CMK (cell line): Measurements from ENCODE around the gene PTOV1.

Source experiments
- DNase-seq: peaks from one replicate; pipeline ENCODE4 v3.0.0-alpha.2; 2010; ENCODE audit warnings: low read depth

Gene PTOV1

GRCh38 chr19:49850487-49851342 lies at the start of gene PTOV1:
PTOV1 (plus strand) TSS chr19:49851159.
- DNase-seq, result peak; percentile 87

GRCh38 chr19:49801401-49801888 lies 49.5 kb upstream of the PTOV1 start:
- no peak for DNase-seq

- DNase-seq, result no peak
Measured at GRCh38 chr19:49801966-49802661, 48.8 kb upstream of the PTOV1 start.

DNA sequence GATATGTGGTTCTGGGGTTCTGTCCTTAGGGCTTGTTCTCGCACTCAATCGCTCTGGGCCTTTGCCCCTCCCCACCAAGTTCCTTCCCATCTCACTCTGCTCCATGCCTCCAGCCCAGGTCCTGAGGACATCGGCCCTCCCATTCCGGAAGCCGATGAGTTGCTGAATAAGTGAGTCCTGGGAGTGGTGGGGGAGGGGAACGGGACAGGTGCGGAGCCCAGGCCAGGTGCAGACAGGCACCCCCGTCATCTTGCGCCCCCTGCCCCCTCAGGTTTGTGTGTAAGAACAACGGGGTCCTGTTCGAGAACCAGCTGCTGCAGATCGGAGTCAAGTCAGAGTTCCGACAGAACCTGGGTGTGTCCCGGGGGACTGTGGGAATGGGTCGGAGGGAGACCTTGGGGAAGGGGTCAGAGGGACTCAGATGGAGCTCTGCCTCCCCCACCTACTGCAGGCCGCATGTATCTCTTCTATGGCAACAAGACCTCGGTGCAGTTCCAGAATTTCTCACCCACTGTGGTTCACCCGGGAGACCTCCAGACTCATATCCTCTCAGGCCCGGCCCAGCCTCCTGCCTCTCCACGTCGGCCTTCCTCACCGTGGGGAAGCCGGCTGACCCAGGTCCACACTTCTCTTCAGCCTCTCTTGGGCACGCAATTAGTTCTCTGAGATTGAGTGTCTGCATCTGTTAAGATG lies 48.0 kb upstream of the PTOV1 start:
- DNase-seq, result no peak

- DNase-seq, result no peak
Measured at GRCh38 chr19:49803529-49803856, 47.5 kb upstream of the PTOV1 start.

GRCh38 chr19:49805822-49806619 lies 44.9 kb upstream of the PTOV1 start:
- no peak for DNase-seq

GRCh38 chr19:49806620-49806959 lies 44.4 kb upstream of the PTOV1 start:
- no peak for DNase-seq

DNA sequence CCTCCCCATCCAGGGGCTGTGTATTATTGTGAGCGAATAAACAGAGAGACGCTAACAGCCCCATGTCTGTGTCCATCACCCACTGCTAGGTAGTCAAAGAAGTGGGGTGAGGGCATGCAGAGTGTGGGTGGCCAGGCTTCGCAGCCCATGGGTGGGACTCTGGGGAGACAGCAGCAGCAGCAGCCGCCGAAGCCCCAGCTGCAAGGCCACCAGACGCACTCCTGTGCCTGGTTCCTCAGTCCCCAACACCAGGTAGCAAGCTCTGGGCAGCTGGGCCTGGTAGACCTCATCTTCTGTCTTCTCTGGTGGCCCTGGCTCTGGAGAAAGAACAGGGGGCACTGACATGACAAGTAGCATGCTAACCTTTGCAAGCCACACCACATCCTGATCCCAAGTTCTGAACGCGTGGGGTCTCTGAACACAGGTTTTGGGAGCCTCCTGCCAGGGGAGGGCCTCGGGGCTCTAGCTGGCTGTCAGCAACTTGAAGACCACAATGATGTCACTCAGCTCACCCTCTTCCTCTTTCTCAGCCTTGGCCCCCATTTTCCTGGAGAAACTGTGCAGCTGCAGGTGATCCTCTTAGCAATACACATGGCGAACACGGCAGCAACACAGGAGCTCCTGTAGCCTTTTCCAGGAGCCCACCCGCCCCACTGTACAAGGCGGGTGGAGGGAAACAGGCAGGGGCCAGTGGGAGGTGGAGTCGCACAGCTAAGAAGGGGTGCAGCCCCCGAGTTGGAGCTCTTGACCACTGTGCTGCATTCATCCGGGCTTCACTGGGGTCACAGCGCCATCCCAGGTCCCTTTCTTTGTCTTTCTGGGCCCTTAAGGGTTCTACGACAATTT lies 43.7 kb upstream of the PTOV1 start:
- peak; percentile 43 for DNase-seq

GRCh38 chr19:49807904-49808675 lies 42.9 kb upstream of the PTOV1 start:
- DNase-seq, result no peak

DNA sequence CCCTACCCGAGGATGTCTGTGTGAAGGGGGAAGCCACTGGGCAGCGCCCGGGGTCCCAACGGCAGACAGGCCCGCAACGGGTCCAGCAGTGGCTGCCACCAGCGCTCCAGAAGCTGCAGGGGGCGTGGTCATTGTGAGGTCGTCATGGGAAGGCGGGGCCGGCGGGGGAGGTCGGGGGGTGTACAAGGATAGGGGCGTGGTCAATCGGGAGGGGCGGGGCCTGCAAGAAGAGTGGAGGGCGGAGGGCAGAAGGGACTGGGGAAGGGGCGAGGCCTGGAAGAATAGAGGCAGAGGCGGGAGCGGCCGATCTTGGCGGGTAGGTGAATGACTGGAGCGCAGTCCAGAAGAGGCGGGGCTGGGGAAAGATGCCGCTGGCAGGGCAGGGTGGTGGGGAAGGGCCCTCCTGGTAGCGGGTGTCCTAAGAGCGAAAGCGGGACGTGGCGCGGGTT lies 42.2 kb upstream of the PTOV1 start:
- no peak for DNase-seq

DNA sequence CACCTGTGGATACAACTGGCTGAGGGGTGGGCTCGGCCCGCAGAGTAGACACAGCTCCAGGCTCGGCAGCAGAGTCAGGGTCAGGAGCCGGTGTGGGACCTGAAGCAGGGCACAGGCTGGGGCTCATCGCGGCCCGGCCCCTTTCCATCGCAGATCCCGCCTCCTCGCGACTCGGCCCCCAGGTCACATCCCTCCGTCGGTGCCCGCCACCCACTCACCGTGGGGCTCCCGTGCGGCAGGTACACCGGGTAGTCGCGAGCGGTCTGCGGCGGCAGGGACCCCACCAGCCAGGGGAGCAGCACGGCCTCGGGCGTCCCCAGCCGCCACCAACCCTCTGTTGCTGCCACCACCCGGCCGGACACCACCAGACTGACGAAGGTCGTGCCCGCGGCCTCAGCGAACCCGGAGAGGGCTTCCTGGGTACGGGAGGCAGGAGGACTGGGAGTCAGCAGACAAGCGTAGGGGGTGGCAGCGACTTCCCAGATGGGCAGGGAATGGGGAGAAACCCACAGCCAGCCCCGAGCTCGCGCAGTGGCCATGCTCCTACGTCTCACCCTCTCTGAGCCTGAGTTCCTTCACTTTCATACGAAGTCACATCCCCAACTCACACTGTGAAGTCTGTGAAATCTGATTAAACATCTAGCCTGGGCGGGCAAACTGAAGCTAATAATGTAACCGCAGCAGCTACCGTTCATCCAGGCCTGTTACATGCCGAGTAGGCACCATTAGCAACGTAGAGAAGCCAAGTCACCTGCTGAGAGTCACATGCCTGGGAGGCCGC lies 41.6 kb upstream of the PTOV1 start:
- DNase-seq, result no peak

GRCh38 chr19:49809941-49810389 lies 41.0 kb upstream of the PTOV1 start:
- no peak for DNase-seq

DNA sequence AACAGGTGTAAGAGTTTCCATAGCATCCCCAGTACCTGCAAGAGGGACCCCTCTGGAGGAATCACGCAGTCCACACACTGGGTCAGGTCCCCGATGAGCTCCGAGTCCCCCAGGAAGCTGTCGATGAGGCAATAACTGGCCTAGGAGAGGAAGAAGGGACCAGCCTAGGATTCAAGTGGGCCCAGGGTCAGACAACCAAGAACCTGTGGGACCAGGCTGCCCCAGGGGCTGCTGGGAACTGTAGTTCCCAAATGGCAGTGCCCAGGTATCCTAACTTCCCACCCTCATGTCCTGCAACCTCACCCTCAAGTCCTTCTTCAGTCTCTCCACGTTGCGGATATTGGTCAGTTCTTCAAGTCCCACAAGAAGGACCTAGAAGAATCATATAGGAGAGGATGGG lies 39.6 kb upstream of the PTOV1 start:
- DNase-seq, result no peak

GRCh38 chr19:49812452-49812996 lies 38.4 kb upstream of the PTOV1 start:
- no peak for DNase-seq

DNA sequence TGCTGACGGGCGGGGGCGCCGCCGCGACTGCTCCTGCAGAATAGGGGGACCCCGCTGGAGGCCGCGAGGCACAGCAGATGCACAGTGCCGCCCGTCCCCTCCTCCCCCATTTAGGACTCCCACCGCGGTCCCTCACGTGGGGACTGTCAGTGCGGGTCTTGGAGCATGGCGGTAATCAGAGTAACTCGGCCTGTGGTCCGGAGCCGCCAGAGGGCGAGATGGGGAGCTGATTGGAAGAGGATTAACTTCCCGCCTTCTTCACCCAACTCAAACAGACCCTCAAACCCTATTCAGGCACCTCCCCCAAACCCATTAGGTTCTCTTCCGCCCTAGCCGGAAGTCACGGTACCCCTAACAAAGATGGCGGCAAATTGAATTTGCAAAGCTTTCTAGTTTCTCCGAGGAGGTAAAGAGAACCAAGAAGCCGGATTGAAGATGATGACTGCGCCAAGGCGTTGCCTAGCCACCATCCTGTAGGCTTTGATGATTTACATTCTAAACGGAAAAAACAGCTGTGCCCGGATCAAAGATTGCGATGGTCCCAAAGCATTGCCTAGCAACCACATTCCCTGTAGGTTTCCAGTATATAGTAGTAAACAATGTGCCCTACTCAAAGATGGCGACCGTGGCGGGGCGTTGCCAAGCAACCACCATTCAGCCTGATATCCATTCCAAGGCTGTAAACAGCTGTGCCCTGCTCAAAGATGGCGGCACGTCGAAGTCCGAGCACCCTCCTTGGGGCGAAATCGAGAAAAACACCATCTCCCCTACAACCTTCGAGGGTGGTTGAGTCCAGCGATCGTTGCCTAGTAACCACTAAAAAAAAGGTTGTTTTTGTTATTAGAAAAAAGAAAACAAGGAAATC lies 37.7 kb upstream of the PTOV1 start, which contains the start of gene FUZ:
FUZ (minus strand) TSS at position 296 of the 865 bp plus-strand sequence; CDS start at position 110, 186 bp downstream.
- peak; percentile 99 for DNase-seq

DNA sequence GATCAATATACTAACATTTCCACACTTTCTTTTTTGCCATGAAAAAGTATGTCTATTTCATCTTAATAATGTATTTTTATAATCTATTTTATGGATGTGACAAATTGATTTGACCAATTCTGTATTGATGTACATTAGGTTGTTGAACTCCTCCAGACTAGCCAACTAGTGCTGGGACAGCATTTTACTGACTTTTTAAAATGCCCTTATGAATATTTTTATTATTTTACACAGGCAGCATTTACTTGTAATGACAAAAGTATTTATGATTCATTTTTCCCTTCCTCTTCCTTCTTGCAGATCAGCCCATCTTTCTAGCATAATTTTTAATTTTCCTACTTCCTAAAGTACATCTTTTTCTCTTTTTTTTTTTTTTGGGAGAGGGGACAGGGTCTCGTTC lies 36.9 kb upstream of the PTOV1 start:
- no peak for DNase-seq

DNA sequence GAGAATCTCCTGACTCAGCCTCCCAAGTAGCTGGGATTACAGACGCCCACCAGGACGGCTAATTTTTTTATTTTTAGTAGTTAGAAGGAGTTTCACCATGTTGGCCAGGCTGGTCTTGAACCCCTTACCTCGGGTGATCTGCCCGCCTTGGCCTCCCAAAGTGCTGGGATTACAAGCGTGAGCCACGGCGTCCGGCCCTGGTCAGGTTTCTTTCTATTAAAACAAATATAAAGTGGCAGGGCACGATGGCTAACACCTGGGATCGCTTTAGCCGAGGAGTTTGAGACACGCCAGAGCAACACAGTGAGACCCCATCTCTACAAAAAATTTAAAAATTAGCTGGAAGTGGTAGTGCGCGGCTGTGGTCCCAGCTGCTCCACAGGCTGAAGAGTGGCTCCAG lies 34.4 kb upstream of the PTOV1 start:
- DNase-seq, result no peak
